Stomach (tissue), 9 donors: ENCODE data around the gene A1BG. TPM values are rescaled to one million over a fixed set of nuclear protein-coding genes. Genes with fewer than 3 reads are reported as not detected.

ENCODE experiments used
- DNase-seq, 2 donors: peaks; one replicate each; pipeline versions ENCODE4 v3.0.0 to v3.0.0-alpha.2; 2013 to 2019
- H3K27ac ChIP-seq, 5 donors: fragments of 200-600 bp in 4 of 5; sonication (generic) in 4 of 5; one replicate each; pipeline ENCODE4 v1.5.1; 2013 to 2019; ENCODE audit warnings: mild to moderate bottlenecking in 1 of 5, moderate library complexity in 1 of 5
- H3K27me3 ChIP-seq, 3 donors: fragments of 200-600 bp; sonication (generic); one replicate each; pipeline ENCODE4 v1.5.1; 2017 to 2019; ENCODE audit warnings: mixed run types in 1 of 3
- H3K36me3 ChIP-seq, 4 donors: fragments of 200-600 bp; sonication (generic); 1 replicate in 3 of 4; 2 replicates in 1 of 4; pipeline ENCODE4 v1.5.1; 2016 to 2019
- H3K4me1 ChIP-seq, 4 donors: fragments of 200-600 bp; sonication (generic); one replicate each; pipeline ENCODE4 v1.5.1; 2016 to 2019
- H3K4me3 ChIP-seq, 4 donors: fragments of 200-600 bp; sonication (generic) in 3 of 4; one replicate each; pipeline ENCODE4 v1.5.1; 2016 to 2019; ENCODE audit warnings: mild to moderate bottlenecking in 1 of 4
- H3K9me3 ChIP-seq, 4 donors: fragments of 200-600 bp; sonication (generic); one replicate each; pipeline ENCODE4 v1.5.1; 2016 to 2019
- CTCF ChIP-seq, 7 experiments: fragments of 450-650 bp in 4 of 7; fragments of 200-600 bp in 3 of 7; sonication (generic) in 3 of 7; IDR thresholded peaks; one replicate each; pipeline ENCODE4 v1.5.1; 2016 to 2019; ENCODE audit warnings: antibody characterized with exemption in 7 of 7, control low read depth in 2 of 7, mild to moderate bottlenecking in 1 of 7
- EP300 ChIP-seq: sonication (generic); formaldehyde crosslinking; IDR thresholded peaks from one replicate; pipeline ENCODE4 v1.6.1; 2017; ENCODE audit warnings: antibody characterized with exemption
- POLR2A ChIP-seq, 4 donors: fragments of 450-650 bp; IDR thresholded peaks; one replicate each; pipeline ENCODE4 v1.6.1; 2016; ENCODE audit warnings: antibody characterized with exemption in 4 of 4, control low read depth in 2 of 4, mild to moderate bottlenecking in 1 of 4, moderate library complexity in 1 of 4
- POLR2AphosphoS5 ChIP-seq, 3 donors: sonication (generic); formaldehyde crosslinking; IDR thresholded peaks; one replicate each; pipeline ENCODE4 v1.6.1; 2016; ENCODE audit warnings: antibody characterized with exemption in 3 of 3
- WGBS, 5 donors: extraction: QIAGEN DNeasy Blood & Tissue Kit in 3 of 5; methylation state at CpG; one replicate each; pipeline versions ENCODE4 v1.1.5 to v1.1.7; 2013 to 2018; 5-methylcytosine and 5-hydroxymethylcytosine counted together
- intact Hi-C: fragments of 100-400 bp; cut with DNase I; formaldehyde crosslinking; loops from one replicate; pipeline ENCODE4 v1.15.1; 2023; ENCODE audit warnings: low total_unique reads
- polyA plus RNA-seq, 3 donors: library from polyadenylated mRNA; stranded (reverse); fragments of 200-250 nt; gene quantifications; one replicate each; pipeline ENCODE4 v1.2.3, GENCODE V29; 2013
- total RNA-seq, 5 donors: library from RNA; depleted of rRNA; stranded (reverse); fragments of >200 nt; gene quantifications; one replicate each; pipeline versions ENCODE4 v1.1.0 to v1.2.3, GENCODE V29; 2014 to 2016
- donor health status: healthy with polysubstance abuse.
- donor health status: Bipolar disorder and iron deficiency.
- donor health status: healthy.

The A1BG gene
- total and polyA plus RNA-seq, 8 donors: 1.1 to 61.7 (median 25.3) TPM; not detected in 2

DNA sequence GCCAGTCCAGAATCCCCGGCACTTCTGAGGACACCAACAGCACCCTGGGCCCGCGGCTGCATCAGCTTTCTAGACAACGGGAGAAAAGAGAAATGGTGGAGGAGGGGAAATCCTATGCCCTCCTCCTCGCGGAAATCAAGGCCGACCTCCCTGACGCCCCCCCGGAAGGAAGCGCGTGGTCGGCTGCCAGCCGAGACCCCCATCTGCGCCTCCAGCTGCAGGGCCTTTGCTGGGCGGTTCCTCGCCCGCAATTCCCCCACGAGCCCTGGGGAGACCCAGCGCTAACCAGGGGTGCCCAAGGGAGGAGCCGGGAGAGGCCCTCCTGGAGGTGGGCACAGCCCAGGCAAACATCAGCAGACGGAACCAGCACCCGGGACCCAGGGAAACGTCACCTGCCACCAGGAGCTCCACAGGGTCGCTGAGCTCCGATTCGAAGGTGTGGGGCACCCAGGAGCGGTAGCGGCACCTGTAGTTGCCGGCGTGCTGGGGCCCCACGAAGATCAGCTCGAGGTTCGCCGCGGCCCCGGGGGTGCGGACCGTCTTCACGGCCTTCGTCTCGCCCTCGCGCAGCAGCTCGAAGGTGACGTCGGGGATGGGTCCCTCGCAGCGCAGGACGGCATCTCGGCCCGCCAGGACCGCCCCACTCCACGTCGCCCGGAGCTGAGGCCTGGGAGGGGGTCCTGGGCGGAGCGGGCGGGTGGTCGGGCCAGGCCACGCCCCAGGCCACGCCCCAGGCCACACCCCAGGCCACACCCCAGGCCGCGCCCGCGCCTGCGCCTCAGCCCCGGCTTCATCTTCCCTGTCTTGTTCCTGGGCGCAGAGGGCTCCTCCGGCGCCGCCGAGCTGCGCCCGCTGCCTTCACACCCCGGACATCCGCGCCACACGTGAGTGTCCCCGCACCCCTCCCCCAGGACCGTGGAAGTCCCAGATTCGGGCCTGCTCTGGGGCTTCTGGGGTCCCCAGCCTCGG lies 6.0 kb downstream of the A1BG start:
- peak overlapping the region; percentile 55 to 85 (median 71) for H3K27ac ChIP-seq
- H3K36me3 ChIP-seq: peaks cover 0 to 4% (median under 1%) of the 10 kb centered on the region in 4 donors
- peak in 2 of 3 donors; percentile 21 to 25 for TF ChIP-seq POLR2AphosphoS5 (IDR thresholded peaks at IDR 0.05)
- TF ChIP-seq EP300: no peak
- TF ChIP-seq CTCF (IDR thresholded peaks at IDR 0.05): no peak
- no peak for TF ChIP-seq POLR2A (IDR thresholded peaks at IDR 0.05)
- peaks cover 5 to 80% (median 35%) of the 10 kb centered on the region in 3 donors for H3K27me3 ChIP-seq
- H3K9me3 ChIP-seq: peaks cover 0 to 7% (median 0%) of the 10 kb centered on the region in 4 donors
- intact Hi-C loops: no loop called here
- peak overlapping the region; percentile 49 to 59 (median 53) for H3K4me3 ChIP-seq
- peaks cover 5 to 45% (median 23%) of the 10 kb centered on the region in 4 donors for H3K4me1 ChIP-seq
- DNase-seq: peak; percentile 54 to 79
- WGBS, 5 donors: 3 to 5% (median 4%) methylated on average over 41 to 82 of the region's 82 CpGs

- peaks cover 5 to 38% (median 19%) of the 10 kb centered on the region in 4 donors for H3K4me1 ChIP-seq
- TF ChIP-seq EP300: no peak
- TF ChIP-seq CTCF (IDR thresholded peaks at IDR 0.05): no peak
- no peak for TF ChIP-seq POLR2AphosphoS5 (IDR thresholded peaks at IDR 0.05)
These were observed 7.7 kb downstream of the A1BG start for GRCh38 chr19:58345558-58345957.

DNA sequence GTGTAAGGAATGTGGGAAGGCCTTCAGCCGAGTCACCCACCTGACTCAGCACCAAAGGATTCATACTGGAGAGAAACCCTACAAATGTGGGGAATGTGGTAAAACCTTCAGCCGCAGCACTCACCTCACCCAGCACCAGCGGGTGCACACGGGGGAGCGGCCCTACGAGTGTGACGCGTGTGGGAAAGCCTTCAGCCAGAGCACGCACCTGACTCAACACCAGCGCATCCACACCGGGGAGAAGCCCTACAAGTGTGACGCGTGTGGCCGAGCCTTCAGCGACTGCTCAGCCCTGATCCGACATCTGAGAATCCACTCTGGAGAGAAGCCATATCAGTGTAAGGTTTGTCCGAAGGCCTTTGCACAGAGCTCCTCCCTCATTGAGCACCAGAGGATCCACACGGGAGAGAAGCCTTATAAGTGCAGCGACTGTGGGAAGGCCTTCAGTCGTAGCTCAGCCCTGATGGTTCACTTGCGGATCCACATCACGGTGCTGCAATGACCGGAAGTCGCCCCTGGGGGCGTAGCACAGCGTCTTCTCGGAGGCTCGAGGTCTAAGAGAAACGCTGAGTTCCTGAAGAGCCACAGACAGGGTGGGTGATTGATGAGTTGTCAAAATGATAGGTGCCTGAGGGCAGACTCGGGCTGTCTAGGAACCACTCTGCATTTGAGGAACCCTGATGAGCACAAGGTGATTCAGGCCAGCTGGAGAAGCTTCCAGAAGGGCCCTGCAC lies 14.3 kb downstream of the A1BG start:
- intact Hi-C loops: no loop called here
- Histone ChIP-seq H3K27ac (no peak overlapping the region), H3K27me3 (no peaks in the 10 kb centered on the region), H3K4me1 (no peaks in the 10 kb centered on the region), H3K4me3 (no peak overlapping the region), H3K9me3 (peaks cover 0 to 17% (median 11%) of the 10 kb centered on the region in 4 donors), H3K36me3 (peaks cover 29 to 75% (median 68%) of the 10 kb centered on the region in 4 donors)
- 76 to 85% (median 82%) methylated on average over 17 to 30 of the region's 30 CpGs for WGBS, 5 donors
- no peak for DNase-seq
- TF ChIP-seq CTCF (IDR thresholded peaks at IDR 0.05) (no peak), POLR2A (IDR thresholded peaks at IDR 0.05) (no peak), POLR2AphosphoS5 (IDR thresholded peaks at IDR 0.05) (no peak), EP300 (no peak)

More at GRCh38 chr19:58345558-58345957, 7.7 kb downstream of the A1BG start:
- intact Hi-C loops: no loop called here
- whole genome bisulfite sequencing, 5 donors: 67 to 75% (median 72%) methylated on average over 5 of the region's 5 CpGs
- Histone ChIP-seq H3K36me3 (peaks cover 0 to 17% (median 13%) of the 10 kb centered on the region in 4 donors), H3K9me3 (peaks cover 0 to 7% (median 0%) of the 10 kb centered on the region in 4 donors), H3K4me3 (no peak overlapping the region), H3K27ac (no peak overlapping the region), H3K27me3 (peaks cover 1 to 63% (median 29%) of the 10 kb centered on the region in 3 donors)
- DNase-seq: no peak

DNA sequence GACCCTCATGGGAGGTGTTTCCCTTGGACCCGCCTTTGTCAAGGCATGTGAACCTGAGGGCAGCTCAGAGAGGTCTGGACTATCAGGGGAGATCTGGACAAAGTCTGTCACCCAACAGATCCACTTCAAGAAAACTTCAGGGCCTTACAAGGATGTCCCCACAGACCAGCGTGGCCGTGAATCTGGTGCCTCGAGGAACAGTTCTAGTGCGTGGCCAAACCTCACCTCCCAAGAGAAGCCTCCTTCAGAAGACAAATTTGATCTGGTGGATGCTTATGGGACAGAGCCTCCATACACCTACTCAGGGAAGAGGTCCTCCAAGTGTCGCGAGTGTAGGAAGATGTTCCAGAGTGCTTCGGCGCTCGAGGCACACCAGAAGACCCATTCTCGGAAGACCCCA lies 15.0 kb downstream of the A1BG start:
- no peak for TF ChIP-seq POLR2A (IDR thresholded peaks at IDR 0.05)
- no peak for TF ChIP-seq POLR2AphosphoS5 (IDR thresholded peaks at IDR 0.05)
- no peak for TF ChIP-seq CTCF (IDR thresholded peaks at IDR 0.05)
- TF ChIP-seq EP300: no peak
- Histone ChIP-seq H3K9me3 (peaks cover 0 to 17% (median 11%) of the 10 kb centered on the region in 4 donors), H3K27ac (no peak overlapping the region), H3K4me3 (no peak overlapping the region), H3K4me1 (no peaks in the 10 kb centered on the region), H3K27me3 (no peaks in the 10 kb centered on the region), H3K36me3 (peaks cover 29 to 75% (median 68%) of the 10 kb centered on the region in 4 donors)
- intact Hi-C loops: no loop called here
- 97 to 99% (median 98%) methylated on average over 11 of the region's 11 CpGs for WGBS, 5 donors
- no peak for DNase-seq
